HepG2 (cell line): ENCODE measurements around the gene RIMS3. TPM values are rescaled to one million over a fixed set of nuclear protein-coding genes. Genes with fewer than 3 reads are reported as not detected.

Source experiments
- ADNP ChIP-seq: sonication (generic); formaldehyde crosslinking; IDR thresholded peaks from 2 replicates; pipeline ENCODE4 v1.4.0; 2020; ENCODE audit warnings: missing genetic modification reagents
- AGO1 ChIP-seq: fragments of 200-400 bp; formaldehyde crosslinking; IDR thresholded peaks from 2 replicates; pipeline ENCODE4 v1.6.1; 2017; ENCODE audit warnings: mild to moderate bottlenecking, low read depth, low read length, moderate library complexity; ENCODE audit not compliant: poor library complexity, severe bottlenecking
- ATF2 ChIP-seq: sonication (generic); formaldehyde crosslinking; IDR thresholded peaks from 2 replicates; pipeline ENCODE4 v1.4.0; 2020; ENCODE audit warnings: missing genetic modification reagents
- BCL3 ChIP-seq: sonication (generic); formaldehyde crosslinking; IDR thresholded peaks from 2 replicates; pipeline ENCODE4 v1.5.1; 2020; ENCODE audit warnings: mild to moderate bottlenecking, missing genetic modification reagents, moderate library complexity
- DMAP1 ChIP-seq: IDR thresholded peaks from 2 replicates; pipeline ENCODE4 v1.6.1; 2016
- ERF ChIP-seq: IDR thresholded peaks from 2 replicates; pipeline ENCODE4 v1.6.1; 2018; ENCODE audit warnings: missing biosample characterization, missing genetic modification reagents
- KLF16 ChIP-seq, 2 experiments: sonication (generic) in 1 of 2; formaldehyde crosslinking in 1 of 2; IDR thresholded peaks; 2 replicates each; pipeline versions ENCODE4 v1.6.1 to v1.8.0; 2016 to 2023; ENCODE audit warnings: missing genetic modification reagents in 2 of 2, missing compliant biosample characterization in 1 of 2
- MBNL3 ChIP-seq: fragments of 250-450 bp; sonication (Bioruptor Pico); conservative IDR thresholded peaks from 2 replicates; pipeline ENCODE4 v1.8.0; 2022; ENCODE audit warnings: mild to moderate bottlenecking, inconsistent platforms
- MIER3 ChIP-seq: IDR thresholded peaks from 2 replicates; pipeline ENCODE4 v1.6.1; 2016; ENCODE audit warnings: missing compliant biosample characterization, borderline replicate concordance
- MXI1 ChIP-seq: IDR thresholded peaks from 3 replicates; pipeline ENCODE4 v1.6.1; 2012; ENCODE audit warnings: low read depth, low read length, inconsistent platforms, borderline replicate concordance
- NCOA2 ChIP-seq: sonication (generic); formaldehyde crosslinking; IDR thresholded peaks from 2 replicates; pipeline ENCODE4 v1.8.0; 2022; ENCODE audit warnings: inconsistent platforms
- PHF20 ChIP-seq: sonication (generic); formaldehyde crosslinking; IDR thresholded peaks from 2 replicates; pipeline ENCODE4 v1.5.0; 2020; ENCODE audit warnings: mild to moderate bottlenecking, missing genetic modification reagents
- PRDM10 ChIP-seq: sonication (generic); formaldehyde crosslinking; IDR thresholded peaks from 2 replicates; pipeline ENCODE4 v1.4.0; 2020; ENCODE audit warnings: low read depth, missing genetic modification reagents
- REPIN1 ChIP-seq: sonication (generic); formaldehyde crosslinking; IDR thresholded peaks from 2 replicates; pipeline ENCODE4 v1.8.0; 2022; ENCODE audit warnings: missing genetic modification reagents, low read depth, mild to moderate bottlenecking, borderline replicate concordance
- SAFB2 ChIP-seq: sonication (generic); formaldehyde crosslinking; IDR thresholded peaks from 2 replicates; pipeline ENCODE4 v1.5.1; 2020; ENCODE audit warnings: missing genetic modification reagents, low read depth, mild to moderate bottlenecking, borderline replicate concordance
- SNAPC5 ChIP-seq: sonication (generic); formaldehyde crosslinking; IDR thresholded peaks from 2 replicates; pipeline ENCODE4 v1.8.1; 2023; ENCODE audit warnings: mild to moderate bottlenecking, missing genetic modification reagents, borderline replicate concordance
- SOX5 ChIP-seq: IDR thresholded peaks from 2 replicates; pipeline ENCODE4 v1.6.1; 2016; ENCODE audit warnings: borderline replicate concordance
- TOE1 ChIP-seq: sonication (generic); formaldehyde crosslinking; IDR thresholded peaks from 2 replicates; pipeline ENCODE4 v1.4.0; 2020; ENCODE audit warnings: mild to moderate bottlenecking, missing genetic modification reagents
- XRCC5 ChIP-seq: fragments of 200-400 bp; formaldehyde crosslinking; optimal IDR thresholded peaks from 2 replicates; pipeline ENCODE3; 2017; ENCODE audit warnings: mild to moderate bottlenecking, low read length
- ZFP36L2 ChIP-seq: sonication (generic); formaldehyde crosslinking; IDR thresholded peaks from 2 replicates; pipeline ENCODE4 v1.4.0; 2020; ENCODE audit warnings: missing genetic modification reagents
- ZFP91 ChIP-seq: sonication (generic); formaldehyde crosslinking; IDR thresholded peaks from 2 replicates; pipeline ENCODE4 v1.9.0; 2022; ENCODE audit warnings: missing genetic modification reagents, mild to moderate bottlenecking, borderline replicate concordance
- ZKSCAN5 ChIP-seq: sonication (generic); formaldehyde crosslinking; IDR thresholded peaks from 2 replicates; pipeline ENCODE4 v1.5.1; 2020; ENCODE audit warnings: mild to moderate bottlenecking, missing genetic modification reagents
- polyA plus RNA-seq, 8 experiments: library from polyadenylated mRNA; depleted of rRNA in 3 of 8; stranded (reverse) in 7 of 8; unstranded in 1 of 8; fragments of >200 nt; fragmentation: Illumina TruSeq in 4 of 8; extraction: Trizol in 4 of 8; gene quantifications; 2 replicates each; pipeline versions ENCODE4 v1.2.1 to v1.2.3, GENCODE V29; 2011 to 2016; ENCODE audit warnings: low read depth in 4 of 8, missing spikeins in 1 of 8, mixed read lengths in 1 of 8; ENCODE audit not compliant: insufficient read depth in 1 of 8
- total RNA-seq, 5 experiments: library from RNA; depleted of rRNA; stranded (reverse); fragments of >200 nt; fragmentation: Illumina TruSeq; extraction: Trizol; gene quantifications; 2 replicates each; pipeline ENCODE4 v1.2.3, GENCODE V29; 2016; ENCODE audit warnings: low read depth in 1 of 5

Gene RIMS3
- total and polyA plus RNA-seq, 2 of the 13 experiments (the other 11 are each of a cell fraction or from before 2014, with no cell fraction given), result 2.1 to 5.4 TPM

- TF ChIP-seq REPIN1 (CRISPR knock-in tag) (0 out of 2 replicates have a peak, but pooled peaks have one; percentile 15), PHF20 (CRISPR knock-in tag) (0 out of 2 replicates have a peak, but pooled peaks have one; percentile 51), BCL3 (CRISPR knock-in tag) (no peak), MBNL3 (CRISPR knock-in tag) (no peak), XRCC5 (peak; percentile 22), KLF16 (CRISPR knock-in tag; IDR thresholded peaks at IDR 0.05) (peak in 1 of 2 experiments; percentile 3; a peak in 1 of 4 replicates), DMAP1 (CRISPR knock-in tag) (peak; percentile 44; the same call in 1 of the 2 replicates), NCOA2 (CRISPR knock-in tag) (peak; percentile 25), PRDM10 (CRISPR knock-in tag) (no peak; the same call in 1 of the 2 replicates), ERF (CRISPR knock-in tag) (peak; percentile 80), MXI1 (0 out of 3 replicates have a peak, but pooled peaks have one; percentile 6), ZKSCAN5 (CRISPR knock-in tag) (no peak), SOX5 (no peak), ZFP36L2 (CRISPR knock-in tag) (0 out of 2 replicates have a peak, but pooled peaks have one; percentile 18), AGO1 (no peak), TOE1 (no peak), ADNP (CRISPR knock-in tag) (no peak), MIER3 (0 out of 2 replicates have a peak, but pooled peaks have one; percentile 29), SAFB2 (no peak), SNAPC5 (CRISPR knock-in tag) (no peak), ZFP91 (CRISPR knock-in tag) (peak; percentile 92), ATF2 (CRISPR knock-in tag) (peak; percentile 29; the same call in 1 of the 2 replicates)
Observed at GRCh38 chr1:40709100-40709801, 43.8 kb upstream of the RIMS3 start (continued).
